Ascending aorta (tissue), 2 donors: ENCODE measurements around the gene SIM2. TPM values are rescaled to one million over a fixed set of nuclear protein-coding genes. Genes with fewer than 3 reads are reported as not detected.

Experiments
- DNase-seq, 2 donors: peaks; one replicate each; pipeline ENCODE4 v3.0.0-alpha.2; 2019; ENCODE audit warnings: low spot score in 2 of 2
- H3K27ac ChIP-seq, 2 donors: fragments of 200-600 bp; sonication (generic); one replicate each; pipeline ENCODE4 v1.5.1; 2016 to 2017; ENCODE audit warnings: mild to moderate bottlenecking in 1 of 2
- H3K27me3 ChIP-seq: fragments of 200-600 bp; sonication (generic); one replicate; pipeline ENCODE4 v1.5.1; 2017
- H3K36me3 ChIP-seq, 2 donors: fragments of 200-600 bp; sonication (generic); one replicate each; pipeline ENCODE4 v1.5.1; 2016
- H3K4me1 ChIP-seq, 2 donors: fragments of 200-600 bp; sonication (generic); one replicate each; pipeline ENCODE4 v1.5.1; 2016 to 2017; ENCODE audit warnings: mild to moderate bottlenecking in 1 of 2
- H3K4me3 ChIP-seq, 2 donors: fragments of 200-600 bp; sonication (generic); one replicate each; pipeline ENCODE4 v1.5.1; 2016 to 2017; ENCODE audit warnings: mild to moderate bottlenecking in 1 of 2
- H3K9me3 ChIP-seq, 2 donors: fragments of 200-600 bp; sonication (generic); one replicate each; pipeline ENCODE4 v1.5.1; 2016
- CTCF ChIP-seq, 3 experiments: fragments of 200-600 bp in 2 of 3; fragments of 450-650 bp in 1 of 3; sonication (generic) in 2 of 3; IDR thresholded peaks; one replicate each; pipeline ENCODE4 v1.5.1; 2016 to 2019; ENCODE audit warnings: antibody characterized with exemption in 3 of 3, mild to moderate bottlenecking in 1 of 3, moderate library complexity in 1 of 3
- intact Hi-C: fragments of 100-400 bp; cut with DNase I; formaldehyde crosslinking; loops from one replicate; pipeline ENCODE4 v1.15.1; 2023
- total RNA-seq: library from RNA; depleted of rRNA; stranded (reverse); fragments of >200 nt; gene quantifications from one replicate; pipeline ENCODE4 v1.1.0, GENCODE V29; 2016

SIM2 gene
- total RNA-seq, 1 donor from 2014 or later = not detected

DNA sequence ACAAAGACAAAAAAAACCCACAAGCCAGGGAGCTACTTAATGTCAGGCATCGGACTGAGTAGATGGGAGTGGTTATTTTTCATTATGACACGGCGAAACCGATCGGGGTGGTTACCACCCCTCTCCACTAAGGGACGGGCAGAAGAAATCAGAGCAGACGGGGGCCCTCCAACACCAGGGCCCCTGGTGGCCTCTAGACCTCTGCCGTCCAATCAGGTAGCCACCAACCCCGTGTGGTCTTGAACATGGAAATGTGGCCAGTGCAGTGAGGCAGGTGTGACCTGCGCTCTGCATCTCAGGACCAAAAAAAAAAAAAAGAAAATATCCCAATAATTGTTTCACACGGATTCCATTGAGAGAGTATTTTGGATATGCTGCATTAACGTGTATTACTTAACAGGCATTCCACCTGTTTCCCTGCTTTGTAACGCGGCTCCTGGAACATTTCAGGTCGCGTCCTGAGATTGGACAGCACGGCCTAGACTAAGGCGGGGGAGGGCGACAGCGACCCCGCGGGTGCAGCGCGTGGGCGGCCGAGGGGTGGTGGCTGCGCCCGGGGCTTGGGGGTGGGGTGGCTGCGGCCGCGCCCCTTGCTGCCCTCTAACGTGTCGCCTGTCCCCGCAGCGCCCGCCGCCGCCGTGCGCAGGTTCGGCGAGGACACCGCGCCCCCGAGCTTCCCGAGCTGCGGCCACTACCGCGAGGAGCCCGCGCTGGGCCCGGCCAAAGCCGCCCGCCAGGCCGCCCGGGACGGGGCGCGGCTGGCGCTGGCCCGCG is 48.3 kb downstream of the SIM2 start:
- no peaks in the 10 kb centered on the region for H3K27me3 ChIP-seq
- no peaks in the 10 kb centered on the region for H3K9me3 ChIP-seq
- H3K4me3 ChIP-seq = peak overlapping the region; percentile 45 to 61
- DNase-seq = no peak
- peaks cover 0 to 11% of the 10 kb centered on the region in 2 donors for H3K36me3 ChIP-seq
- no peak for TF ChIP-seq CTCF (IDR thresholded peaks at IDR 0.05)
- peaks cover 0 to 6% of the 10 kb centered on the region in 2 donors for H3K4me1 ChIP-seq
- intact Hi-C loops = no loop called here
- no peak overlapping the region for H3K27ac ChIP-seq

DNA sequence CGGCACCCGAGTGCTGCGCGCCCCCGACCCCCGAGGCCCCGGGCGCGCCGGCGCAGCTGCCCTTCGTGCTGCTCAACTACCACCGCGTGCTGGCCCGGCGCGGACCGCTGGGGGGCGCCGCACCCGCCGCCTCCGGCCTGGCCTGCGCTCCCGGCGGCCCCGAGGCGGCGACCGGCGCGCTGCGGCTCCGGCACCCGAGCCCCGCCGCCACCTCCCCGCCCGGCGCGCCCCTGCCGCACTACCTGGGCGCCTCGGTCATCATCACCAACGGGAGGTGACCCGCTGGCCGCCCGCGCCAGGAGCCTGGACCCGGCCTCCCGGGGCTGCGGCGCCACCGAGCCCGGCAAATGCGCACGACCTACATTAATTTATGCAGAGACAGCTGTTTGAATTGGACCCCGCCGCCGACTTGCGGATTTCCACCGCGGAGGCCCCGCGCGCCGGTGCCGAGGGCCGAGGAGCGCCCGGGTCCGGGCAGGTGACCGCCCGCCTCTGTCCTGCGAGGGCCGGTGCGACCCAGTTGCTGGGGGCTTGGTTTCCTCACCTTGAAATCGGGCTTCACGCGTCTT is 49.0 kb downstream of the SIM2 start:
- no peak for DNase-seq
- Histone ChIP-seq H3K36me3 (peaks cover 0 to 15% of the 10 kb centered on the region in 2 donors), H3K4me3 (peak overlapping the region; percentile 7 to 61), H3K4me1 (peaks cover 0 to 6% of the 10 kb centered on the region in 2 donors), H3K9me3 (no peaks in the 10 kb centered on the region), H3K27ac (no peak overlapping the region), H3K27me3 (no peaks in the 10 kb centered on the region)
- TF ChIP-seq CTCF (IDR thresholded peaks at IDR 0.05) = no peak
- intact Hi-C loops = no loop called here

DNA sequence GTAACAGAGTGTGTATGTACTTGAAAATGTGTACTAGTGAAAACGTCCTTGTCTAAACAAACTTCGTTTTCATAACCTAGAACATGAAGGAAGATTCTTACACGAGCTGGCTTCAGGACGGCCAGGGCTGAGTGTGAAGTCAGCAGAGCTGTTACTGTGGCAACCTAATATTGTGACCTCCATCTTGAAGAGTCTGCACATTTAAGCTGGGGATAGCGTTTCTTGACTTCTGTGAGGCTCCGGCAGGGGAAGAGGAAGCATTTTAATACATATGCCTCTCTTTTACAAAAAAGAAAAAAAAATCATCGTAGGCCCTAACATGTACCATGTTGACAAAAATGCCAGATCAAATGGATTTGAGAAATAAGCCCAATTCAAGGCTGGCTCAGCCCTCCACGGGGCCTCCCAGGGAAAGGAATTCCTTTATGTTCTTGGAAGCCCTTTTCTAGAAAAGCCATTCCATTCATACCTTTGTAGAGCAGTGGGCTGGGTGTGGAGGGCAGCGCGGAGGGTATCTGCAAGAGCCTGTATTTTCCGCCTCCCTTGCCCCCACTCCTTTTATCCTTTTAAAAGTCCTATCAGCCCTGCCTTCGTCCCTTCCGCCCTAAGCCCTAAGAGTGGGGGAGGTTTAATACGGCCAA is 51.1 kb downstream of the SIM2 start:
- no peaks in the 10 kb centered on the region for H3K27me3 ChIP-seq
- peaks cover 0 to 3% of the 10 kb centered on the region in 2 donors for H3K4me1 ChIP-seq
- intact Hi-C loops = no loop called here
- DNase-seq = no peak
- peaks cover 0 to 30% of the 10 kb centered on the region in 2 donors for H3K36me3 ChIP-seq
- H3K9me3 ChIP-seq = no peaks in the 10 kb centered on the region
- no peak overlapping the region for H3K27ac ChIP-seq
- TF ChIP-seq CTCF (IDR thresholded peaks at IDR 0.05) = no peak
- no peak overlapping the region for H3K4me3 ChIP-seq

DNA sequence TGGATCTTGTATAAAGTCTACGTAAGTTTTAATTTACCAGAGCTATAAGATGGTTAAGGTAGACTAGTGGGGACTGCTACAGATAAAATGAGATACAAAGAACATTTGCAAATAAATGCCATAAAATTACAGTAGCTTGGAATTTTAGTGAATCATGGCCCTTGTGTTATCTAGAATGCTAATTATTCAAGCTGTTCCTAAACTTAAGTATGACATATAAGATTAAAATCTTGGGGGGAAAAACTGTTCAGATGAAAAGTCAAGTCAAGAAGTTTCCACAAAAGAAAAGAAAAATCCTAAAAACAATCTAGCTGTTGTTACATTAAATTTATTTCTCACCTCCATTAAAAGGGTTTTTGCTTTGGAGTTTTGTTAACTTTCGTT is 51.7 kb downstream of the SIM2 start:
- Histone ChIP-seq H3K4me3 (no peak overlapping the region), H3K27me3 (no peaks in the 10 kb centered on the region), H3K27ac (no peak overlapping the region), H3K9me3 (no peaks in the 10 kb centered on the region), H3K36me3 (peaks cover 3 to 35% of the 10 kb centered on the region in 2 donors), H3K4me1 (peaks cover 0 to 3% of the 10 kb centered on the region in 2 donors)
- no peak for DNase-seq
- no peak for TF ChIP-seq CTCF (IDR thresholded peaks at IDR 0.05)
- intact Hi-C loops = no loop called here

DNA sequence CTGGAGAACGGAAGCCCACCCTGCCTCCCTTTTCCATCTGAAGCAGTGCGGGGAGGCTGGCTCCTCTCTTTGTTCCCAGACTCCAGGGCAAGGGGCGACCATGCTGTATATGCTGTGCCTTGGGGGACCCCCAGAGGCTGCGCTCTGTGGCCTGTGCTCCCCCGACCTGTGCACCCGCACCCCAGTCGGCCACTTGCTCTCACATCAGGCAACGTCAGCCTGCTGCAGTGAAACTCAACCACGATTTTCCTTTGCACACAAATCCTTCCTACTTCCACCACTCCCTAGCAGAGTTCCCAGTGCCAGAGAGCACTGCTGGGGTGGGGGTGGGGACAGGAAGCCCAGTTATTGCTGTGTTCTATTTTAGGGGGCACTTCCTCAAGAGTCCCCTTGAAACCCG is 52.5 kb downstream of the SIM2 start:
- H3K36me3 ChIP-seq = peaks cover 6 to 40% of the 10 kb centered on the region in 2 donors
- H3K27me3 ChIP-seq = no peaks in the 10 kb centered on the region
- no peak overlapping the region for H3K4me3 ChIP-seq
- no peaks in the 10 kb centered on the region for H3K9me3 ChIP-seq
- no peak overlapping the region for H3K27ac ChIP-seq
- no peak for TF ChIP-seq CTCF (IDR thresholded peaks at IDR 0.05)
- intact Hi-C loops = no loop called here
- DNase-seq = no peak
- peaks cover 0 to 3% of the 10 kb centered on the region in 2 donors for H3K4me1 ChIP-seq
